ENCODE data around the gene HMGN2. TPM values are rescaled to one million over a fixed set of nuclear protein-coding genes. Genes with fewer than 3 reads are reported as not detected.

HMGN2 gene
- polyA plus RNA-seq, 3 donors = 1,175 to 1,202 (median 1,200) TPM

Other genes with a start within 250 kb of the HMGN2 start
- 10 to 100 TPM; 13.7 to 18.9 (median 15.0) TPM for gene CEP85, start 238.2 kb upstream of the HMGN2 start, polyA plus RNA-seq (ENCODE audit: insufficient read length in 3 of 3)
- gene SH3BGRL3, start 192.4 kb upstream of the HMGN2 start, polyA plus RNA-seq (ENCODE audit: insufficient read length in 3 of 3) = 100 to 1,000 TPM in 1 of 3 donors, 10 to 100 TPM in 2; 83.5 to 110 (median 94.5) TPM
- 10 to 100 TPM; 33.2 to 35.5 (median 35.3) TPM for gene UBXN11, start 165.8 kb upstream of the HMGN2 start, polyA plus RNA-seq (ENCODE audit: insufficient read length in 3 of 3)
- 1 to 10 TPM; 2.8 to 7.9 (median 5.3) TPM for gene CD52, start 154.5 kb upstream of the HMGN2 start, polyA plus RNA-seq (ENCODE audit: insufficient read length in 3 of 3)
- 1 to 10 TPM in 1 of 3 donors, under 1 TPM in 2; 0.46 to 1.0 (median 0.80) TPM for gene CRYBG2, start 118.3 kb upstream of the HMGN2 start, polyA plus RNA-seq (ENCODE audit: insufficient read length in 3 of 3)
- not detected for gene ZNF683, start 99.7 kb upstream of the HMGN2 start, polyA plus RNA-seq (ENCODE audit: insufficient read length in 3 of 3)
- under 1 TPM in 2 of 3 donors, not detected in 1; 0.06 to 0.07 TPM for gene LIN28A, start 61.6 kb upstream of the HMGN2 start, polyA plus RNA-seq (ENCODE audit: insufficient read length in 3 of 3)
- 10 to 100 TPM; 32.4 to 37.1 (median 36.1) TPM for gene DHDDS, start 40.1 kb upstream of the HMGN2 start, polyA plus RNA-seq (ENCODE audit: insufficient read length in 3 of 3)
- gene RPS6KA1, start 57.3 kb downstream of the HMGN2 start, polyA plus RNA-seq (ENCODE audit: insufficient read length in 3 of 3) = 10 to 100 TPM; 19.8 to 22.9 (median 21.6) TPM
- 10 to 100 TPM; 85.3 to 89.6 (median 88.3) TPM for gene ARID1A, start 223.6 kb downstream of the HMGN2 start, polyA plus RNA-seq (ENCODE audit: insufficient read length in 3 of 3)